Activated T-cell treated with anti-CD3 and anti-CD28 coated beads, Interleukin-2, amount 50 U/mL, for 24 hours (primary cell): Measurements from ENCODE around the gene TTYH3.

Experiments
- DNase-seq: peaks from one replicate; pipeline ENCODE4 v3.0.0-alpha.2; 2020
- H3K27ac Mint-ChIP-seq: 2 replicates; pipeline ENCODE4 v1.8.0; 2020; ENCODE audit warnings: mild to moderate bottlenecking, mixed read lengths
- H3K27me3 Mint-ChIP-seq: 2 replicates; pipeline ENCODE4 v1.8.0; 2020; ENCODE audit warnings: mixed read lengths
- H3K36me3 Mint-ChIP-seq: 2 replicates; pipeline ENCODE4 v1.8.0; 2020; ENCODE audit warnings: low read depth, mixed read lengths
- H3K4me1 Mint-ChIP-seq: 2 replicates; pipeline ENCODE4 v1.8.0; 2020; ENCODE audit warnings: low read depth, mixed read lengths
- H3K4me3 Mint-ChIP-seq: 2 replicates; pipeline ENCODE4 v1.8.0; 2020; ENCODE audit warnings: mild to moderate bottlenecking, moderate library complexity, mixed read lengths
- H3K9me3 Mint-ChIP-seq: 2 replicates; pipeline ENCODE4 v1.8.0; 2020; ENCODE audit warnings: mixed read lengths

Gene TTYH3

GRCh38 chr7:2617325-2617905, 14.4 kb upstream of the TTYH3 start:
- Mint-ChIP-seq H3K27ac (no peak overlapping the region), H3K4me1 (no peaks in the 10 kb centered on the region), H3K36me3 (no peaks in the 10 kb centered on the region), H3K27me3 (no peaks in the 10 kb centered on the region), H3K9me3 (no peaks in the 10 kb centered on the region), H3K4me3 (no peak overlapping the region)
- DNase-seq, result no peak

- no peak for DNase-seq
- no peak overlapping the region for H3K4me3 Mint-ChIP-seq
- no peaks in the 10 kb centered on the region for H3K36me3 Mint-ChIP-seq
- H3K9me3 Mint-ChIP-seq, result no peaks in the 10 kb centered on the region
- no peak overlapping the region for H3K27ac Mint-ChIP-seq
- H3K4me1 Mint-ChIP-seq, result no peaks in the 10 kb centered on the region
- no peaks in the 10 kb centered on the region for H3K27me3 Mint-ChIP-seq
Measured at GRCh38 chr7:2619116-2619515, 12.7 kb upstream of the TTYH3 start.

- H3K27ac Mint-ChIP-seq, result no peak overlapping the region
- no peak for DNase-seq
- no peaks in the 10 kb centered on the region for H3K36me3 Mint-ChIP-seq
- H3K9me3 Mint-ChIP-seq, result no peaks in the 10 kb centered on the region
- no peak overlapping the region for H3K4me3 Mint-ChIP-seq
- peaks cover under 1% of the 10 kb centered on the region for H3K27me3 Mint-ChIP-seq
- H3K4me1 Mint-ChIP-seq, result no peaks in the 10 kb centered on the region
Measured at GRCh38 chr7:2621061-2621828, 10.5 kb upstream of the TTYH3 start.

GRCh38 chr7:2621948-2622640, 9.7 kb upstream of the TTYH3 start:
- Mint-ChIP-seq H3K36me3 (no peaks in the 10 kb centered on the region), H3K4me3 (no peak overlapping the region), H3K27ac (no peak overlapping the region), H3K4me1 (no peaks in the 10 kb centered on the region), H3K9me3 (no peaks in the 10 kb centered on the region), H3K27me3 (peaks cover 4% of the 10 kb centered on the region)
- no peak for DNase-seq

DNA sequence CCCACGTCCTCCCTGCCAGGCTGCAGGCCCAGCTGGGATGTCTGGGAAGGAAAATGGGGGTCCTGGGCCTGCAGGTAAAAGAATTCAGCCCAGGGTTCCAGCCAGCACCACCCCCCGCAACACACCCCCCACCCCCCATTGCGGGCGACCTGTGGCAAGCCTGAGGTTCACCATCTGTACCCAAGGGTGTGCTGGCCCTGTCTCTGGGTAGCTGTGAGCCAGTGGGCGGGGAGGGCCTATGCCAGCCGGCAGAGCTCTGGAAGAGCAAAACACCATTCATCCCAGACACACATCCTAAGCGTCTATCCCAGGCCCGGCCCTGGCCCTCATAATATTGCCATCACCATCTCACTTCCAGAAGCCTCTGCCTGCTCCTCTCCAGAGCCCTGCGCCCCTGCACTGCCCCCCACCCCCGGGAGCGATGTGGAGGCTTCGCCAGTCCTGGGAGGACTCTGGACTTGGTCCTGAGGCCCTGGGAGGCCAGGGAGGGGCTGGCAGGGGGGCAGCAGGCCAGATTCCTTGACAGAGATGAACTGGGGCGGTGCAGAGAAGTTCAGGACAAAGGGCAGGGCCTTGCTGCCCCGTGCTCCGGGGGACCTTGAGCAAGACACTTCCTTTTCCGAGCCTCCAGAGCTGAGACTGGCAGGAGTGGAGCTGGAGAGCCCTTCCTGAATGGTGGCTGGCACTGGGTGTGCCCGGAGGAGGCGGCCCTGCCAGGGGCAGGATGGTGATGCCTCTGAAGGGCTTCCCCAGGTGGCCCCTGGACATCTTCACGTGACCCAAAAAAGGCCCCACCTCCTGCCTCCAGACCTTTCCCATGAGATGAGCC, 8.7 kb upstream of the TTYH3 start:
- Mint-ChIP-seq H3K4me3 (no peak overlapping the region), H3K4me1 (no peaks in the 10 kb centered on the region), H3K9me3 (no peaks in the 10 kb centered on the region), H3K36me3 (no peaks in the 10 kb centered on the region), H3K27ac (no peak overlapping the region), H3K27me3 (peaks cover 4% of the 10 kb centered on the region)
- no peak for DNase-seq

- H3K4me3 Mint-ChIP-seq, result no peak overlapping the region
- no peak overlapping the region for H3K27ac Mint-ChIP-seq
- H3K36me3 Mint-ChIP-seq, result no peaks in the 10 kb centered on the region
- no peaks in the 10 kb centered on the region for H3K9me3 Mint-ChIP-seq
- peaks cover 4% of the 10 kb centered on the region for H3K27me3 Mint-ChIP-seq
- no peak for DNase-seq
- H3K4me1 Mint-ChIP-seq, result no peaks in the 10 kb centered on the region
Measured at GRCh38 chr7:2623698-2624014, 8.1 kb upstream of the TTYH3 start.

GRCh38 chr7:2624293-2624886, 7.4 kb upstream of the TTYH3 start:
- no peak for DNase-seq
- Mint-ChIP-seq H3K27me3 (peaks cover 4% of the 10 kb centered on the region), H3K4me3 (no peak overlapping the region), H3K27ac (no peak overlapping the region), H3K4me1 (no peaks in the 10 kb centered on the region), H3K36me3 (no peaks in the 10 kb centered on the region), H3K9me3 (no peaks in the 10 kb centered on the region)

GRCh38 chr7:2626498-2627117, 5.2 kb upstream of the TTYH3 start:
- H3K9me3 Mint-ChIP-seq, result no peaks in the 10 kb centered on the region
- H3K36me3 Mint-ChIP-seq, result no peaks in the 10 kb centered on the region
- DNase-seq, result no peak
- no peak overlapping the region for H3K27ac Mint-ChIP-seq
- no peak overlapping the region for H3K4me3 Mint-ChIP-seq
- peaks cover 5% of the 10 kb centered on the region for H3K4me1 Mint-ChIP-seq
- H3K27me3 Mint-ChIP-seq, result peaks cover 4% of the 10 kb centered on the region

- peaks cover 3% of the 10 kb centered on the region for H3K36me3 Mint-ChIP-seq
- H3K4me1 Mint-ChIP-seq, result peaks cover 6% of the 10 kb centered on the region
Measured at GRCh38 chr7:2627258-2628129, 4.3 kb upstream of the TTYH3 start.

DNA sequence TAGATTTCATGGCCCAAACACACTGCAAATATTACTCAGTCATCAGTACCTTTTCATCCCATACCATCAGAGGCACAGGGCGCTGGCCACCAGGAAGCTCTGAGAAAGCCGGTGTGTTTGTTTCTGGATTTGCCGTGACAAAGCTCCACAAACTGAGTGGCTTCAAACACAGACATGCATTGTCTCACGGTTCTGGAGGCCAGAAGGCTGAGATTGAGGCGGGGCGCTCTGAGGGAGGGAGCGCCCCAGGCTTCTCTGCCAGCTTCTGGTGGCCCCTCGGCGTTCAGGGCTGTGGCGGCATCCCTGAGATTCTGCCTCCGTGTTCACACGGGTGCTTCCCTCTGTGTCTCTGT, 3.7 kb upstream of the TTYH3 start:
- no peak overlapping the region for H3K27ac Mint-ChIP-seq
- DNase-seq, result no peak
- no peak overlapping the region for H3K4me3 Mint-ChIP-seq
- H3K4me1 Mint-ChIP-seq, result peaks cover 8% of the 10 kb centered on the region
- H3K27me3 Mint-ChIP-seq, result peaks cover 4% of the 10 kb centered on the region
- H3K36me3 Mint-ChIP-seq, result peaks cover 3% of the 10 kb centered on the region
- H3K9me3 Mint-ChIP-seq, result no peaks in the 10 kb centered on the region

More at GRCh38 chr7:2627258-2628129, 4.3 kb upstream of the TTYH3 start:
- Mint-ChIP-seq H3K9me3 (no peaks in the 10 kb centered on the region), H3K4me3 (no peak overlapping the region), H3K27ac (no peak overlapping the region), H3K27me3 (peaks cover 4% of the 10 kb centered on the region)
- no peak for DNase-seq

DNA sequence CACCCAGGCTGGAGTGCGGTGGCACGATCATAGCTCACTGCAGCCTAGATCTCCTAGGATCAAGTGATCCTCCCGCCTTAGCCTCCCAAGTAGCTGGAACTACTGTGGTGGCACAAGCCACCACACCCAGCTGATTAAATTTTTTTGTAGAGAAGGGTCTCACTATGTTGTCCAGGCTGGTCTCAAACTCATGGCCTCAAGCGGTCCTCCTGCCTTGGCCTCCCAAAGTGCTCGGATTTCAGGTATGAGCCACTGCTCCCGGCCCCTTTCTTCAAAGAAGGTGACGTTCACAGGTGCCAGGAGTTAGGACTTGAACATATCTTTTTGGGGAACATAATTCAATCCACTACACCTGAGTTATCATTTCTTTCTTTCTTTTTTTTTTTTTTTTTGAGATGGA, 2.9 kb upstream of the TTYH3 start:
- no peaks in the 10 kb centered on the region for H3K9me3 Mint-ChIP-seq
- H3K4me3 Mint-ChIP-seq, result no peak overlapping the region
- H3K27ac Mint-ChIP-seq, result no peak overlapping the region
- peaks cover 3% of the 10 kb centered on the region for H3K36me3 Mint-ChIP-seq
- no peak for DNase-seq
- peaks cover 16% of the 10 kb centered on the region for H3K4me1 Mint-ChIP-seq
- H3K27me3 Mint-ChIP-seq, result peaks cover 4% of the 10 kb centered on the region

GRCh38 chr7:2629746-2630681, 1.8 kb upstream of the TTYH3 start:
- peaks cover 22% of the 10 kb centered on the region for H3K4me1 Mint-ChIP-seq
- H3K27me3 Mint-ChIP-seq, result peaks cover 4% of the 10 kb centered on the region
- no peak overlapping the region for H3K4me3 Mint-ChIP-seq
- H3K36me3 Mint-ChIP-seq, result peaks cover 3% of the 10 kb centered on the region
- H3K27ac Mint-ChIP-seq, result no peak overlapping the region
- H3K9me3 Mint-ChIP-seq, result no peaks in the 10 kb centered on the region
- DNase-seq, result no peak
